Body of pancreas (tissue), 4 donors: ENCODE results near the gene YIF1A.

ENCODE experiments used
- CTCF ChIP-seq, 7 experiments: fragments of 450-650 bp in 4 of 7; fragments of 200-600 bp in 3 of 7; sonication (generic) in 3 of 7; IDR thresholded peaks; one replicate each; pipeline ENCODE4 v1.5.1; 2016 to 2019; ENCODE audit warnings: antibody characterized with exemption in 7 of 7
- POLR2A ChIP-seq, 3 donors: fragments of 450-650 bp; IDR thresholded peaks; one replicate each; pipeline ENCODE4 v1.6.1; 2016; ENCODE audit warnings: antibody characterized with exemption in 3 of 3, mild to moderate bottlenecking in 2 of 3

DNA sequence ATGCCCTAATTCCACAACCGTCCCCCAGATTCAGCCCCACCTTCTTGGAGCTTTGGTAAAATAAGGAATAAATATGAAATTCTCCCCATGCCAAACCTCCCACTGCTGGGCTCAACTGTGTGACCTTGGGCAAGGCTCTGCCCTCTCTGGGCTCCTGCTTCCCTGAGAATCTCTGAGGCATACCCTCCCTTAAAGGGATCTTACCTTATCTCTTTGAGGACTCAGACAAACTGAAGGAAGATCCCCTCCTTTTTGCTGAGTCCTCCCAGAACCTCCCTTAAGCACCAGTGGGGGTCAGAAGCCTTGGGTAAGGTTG lies 25.2 kb upstream of the YIF1A start:
- no peak for TF ChIP-seq CTCF (IDR thresholded peaks at IDR 0.05)
- TF ChIP-seq POLR2A (IDR thresholded peaks at IDR 0.05): no peak
